ENCODE results near the gene EME1.
"Not testable (repeated sequence)": the region's sequence is repeated elsewhere in the genome, so short reads cannot be mapped to it uniquely, and the experiment has no call there.

Gene EME1

DNA sequence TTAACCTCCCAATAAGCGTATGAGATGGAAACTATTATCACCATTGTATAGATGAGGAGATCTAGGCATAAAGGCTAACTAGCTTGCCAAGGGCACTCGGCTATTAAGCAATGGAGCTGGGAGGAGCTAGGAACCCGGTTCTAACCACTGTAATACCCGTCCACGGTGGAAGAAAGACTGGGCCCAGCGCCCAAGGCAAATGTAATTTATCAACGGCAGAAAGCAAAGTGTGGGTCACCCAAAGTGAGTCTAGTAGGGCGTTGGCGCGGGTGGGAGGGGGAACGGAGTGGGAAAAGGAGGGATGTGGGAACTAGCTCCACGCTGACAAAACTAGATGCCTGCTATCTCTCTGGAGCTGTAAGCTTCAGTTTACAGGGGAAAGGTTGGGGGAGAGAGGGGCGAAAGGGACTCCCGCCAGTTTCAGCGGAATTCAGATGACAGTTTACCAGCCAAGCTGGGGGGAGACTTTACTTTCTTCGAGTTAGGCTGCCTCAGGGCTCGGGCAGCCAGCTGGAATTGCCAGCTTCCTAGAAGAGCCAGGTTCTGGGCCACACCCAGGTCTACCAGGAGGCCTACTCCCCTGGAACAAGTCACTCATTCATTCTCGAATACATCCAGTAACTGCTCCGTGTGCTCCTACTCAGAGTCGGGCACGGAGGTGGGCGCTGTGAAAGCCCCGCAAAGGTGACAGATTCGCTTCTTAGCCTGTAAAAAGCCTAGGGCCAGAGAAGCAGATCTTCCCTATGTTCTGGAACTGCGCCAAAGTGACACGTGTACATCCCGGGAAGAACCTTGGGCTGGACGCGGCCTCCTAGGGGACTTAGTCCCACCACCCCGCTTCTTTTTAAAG, 23.5 kb downstream of the EME1 start:
- DNase-seq: peak; percentile 70

- DNase-seq: peak; percentile 95
These were observed 24.3 kb downstream of the EME1 start, which contains the start of gene LRRC59 for GRCh38 chr17:50397111-50397918. Gene LRRC59, minus strand, starts transcription at chr17:50397523. Its CDS starts 206 bp downstream, at chr17:50397317.

- no peak for DNase-seq
These were observed 24.9 kb downstream of the EME1 start for GRCh38 chr17:50397919-50398285.

DNA sequence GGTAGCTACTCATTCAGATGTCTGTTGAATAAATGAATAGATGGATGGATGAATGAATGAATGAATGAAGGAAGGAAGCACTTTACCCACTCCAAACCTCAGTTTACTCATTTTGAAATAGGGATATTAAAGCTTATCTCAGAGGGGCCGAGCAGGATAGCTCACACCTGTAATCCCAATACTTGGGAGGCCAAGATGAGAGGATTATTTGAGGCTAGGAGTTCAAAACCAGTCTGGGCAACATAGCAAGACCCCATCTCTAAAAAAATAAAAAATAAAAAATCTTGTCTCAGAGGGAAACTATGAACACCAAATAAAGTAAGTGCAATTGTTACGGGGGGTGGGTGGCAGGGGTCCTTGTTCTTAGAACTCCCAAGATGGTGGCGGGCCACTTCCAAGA, 25.6 kb downstream of the EME1 start:
- DNase-seq: not testable (repeated sequence)

DNA sequence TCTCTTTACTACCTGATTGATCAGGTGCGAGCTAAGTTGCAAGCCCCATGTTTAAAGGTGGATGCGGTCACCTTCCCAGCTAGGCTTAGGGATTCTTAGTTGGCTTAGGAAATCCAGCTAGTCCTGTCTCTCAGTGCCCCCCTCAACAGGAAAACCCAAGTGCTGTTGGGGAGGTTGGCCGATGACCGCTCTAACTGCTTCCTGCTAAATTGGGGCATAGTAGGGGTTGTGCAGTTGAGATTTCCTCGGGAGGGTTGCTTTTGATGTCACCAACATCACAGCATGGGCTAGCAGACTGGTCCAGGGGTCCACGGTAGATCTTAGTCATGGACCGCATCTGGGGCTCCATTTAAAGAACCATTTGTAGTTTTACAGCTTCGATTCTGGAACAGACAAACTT, 26.6 kb downstream of the EME1 start:
- DNase-seq: not testable (repeated sequence)

DNA sequence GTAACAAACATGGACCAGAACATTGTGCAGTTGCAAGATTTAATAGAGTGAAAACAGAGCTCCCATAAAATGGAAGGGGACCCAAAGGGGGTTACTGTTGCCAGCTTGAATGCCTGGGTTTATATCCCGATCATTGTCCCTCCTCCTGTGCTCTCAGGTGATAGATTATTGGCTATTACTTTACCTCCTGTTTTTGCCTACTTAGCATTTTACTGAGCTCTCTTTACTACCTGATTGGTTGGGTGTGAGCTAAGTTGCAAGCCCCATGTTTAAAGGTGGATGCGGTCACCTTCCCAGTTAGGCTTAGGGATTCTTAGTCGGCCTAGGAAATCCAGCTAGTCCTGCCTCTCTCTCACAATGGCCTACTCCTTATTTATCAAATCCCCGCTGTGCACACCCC, 32.3 kb downstream of the EME1 start:
- DNase-seq: not testable (repeated sequence)

DNA sequence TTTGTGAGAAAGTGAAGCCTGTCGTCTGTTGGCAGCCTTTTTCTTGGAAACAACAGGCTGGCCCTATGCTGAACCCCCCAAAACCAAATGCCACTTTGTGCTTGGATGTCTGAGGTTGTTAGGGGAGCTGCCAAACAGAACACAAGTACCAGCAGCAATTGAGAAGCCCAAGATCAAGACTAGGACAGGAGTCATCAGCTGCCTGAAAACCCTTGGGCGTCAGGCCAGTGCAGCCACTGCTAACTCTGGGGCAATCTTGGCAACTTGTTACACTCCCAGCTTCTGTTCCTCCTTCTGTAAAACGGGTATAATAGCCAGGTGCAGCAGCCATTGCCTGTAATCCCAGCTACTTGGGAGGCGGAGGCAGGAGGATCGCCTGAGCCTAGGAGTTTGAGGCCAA, 33.5 kb downstream of the EME1 start:
- DNase-seq: no peak

DNA sequence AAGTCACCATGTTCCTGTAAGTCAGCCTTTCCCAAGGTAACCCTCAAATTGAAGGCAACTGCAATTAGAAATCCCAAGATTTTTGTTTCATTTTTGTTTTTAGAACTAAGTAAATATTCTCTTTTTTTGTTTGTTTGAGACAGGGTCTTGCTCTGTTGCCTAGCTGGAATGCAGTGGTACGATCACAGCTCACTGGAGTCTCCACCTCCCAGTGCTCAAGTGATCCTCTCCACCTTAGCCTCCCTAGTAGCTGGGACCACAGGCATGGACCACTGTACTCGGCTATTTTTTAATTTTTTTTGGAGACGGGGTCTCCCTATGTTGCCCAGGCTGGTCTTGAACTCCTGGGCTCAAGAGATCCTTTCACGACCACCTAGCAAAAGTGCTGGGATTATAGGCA, 34.9 kb downstream of the EME1 start:
- no peak for DNase-seq

DNA sequence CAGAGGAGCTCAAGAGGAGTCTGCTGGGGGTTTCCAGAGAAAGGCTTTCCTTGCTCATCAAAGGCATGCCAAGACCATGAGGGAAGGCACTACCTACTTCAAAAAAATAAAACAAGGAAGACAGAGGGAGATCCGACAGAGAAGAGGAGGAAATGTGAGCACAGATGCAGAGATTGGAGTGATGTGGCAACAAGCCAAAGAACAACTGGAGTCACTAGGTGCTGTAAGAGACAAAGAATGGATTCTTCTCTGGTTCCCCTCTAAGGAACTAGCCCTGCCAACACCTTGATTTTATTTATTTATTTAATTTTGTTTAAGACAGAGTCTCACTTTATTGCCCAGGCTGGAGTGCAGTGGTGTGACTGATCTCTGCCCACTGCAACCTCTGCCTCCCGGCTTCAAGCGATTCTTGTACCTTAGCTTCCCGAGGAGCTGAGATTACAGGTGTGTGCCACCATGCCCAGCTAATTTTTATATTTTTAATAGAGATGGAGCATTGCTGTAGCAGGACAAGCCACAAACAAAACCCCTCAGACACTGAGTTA, 39.2 kb downstream of the EME1 start:
- DNase-seq: no peak

DNA sequence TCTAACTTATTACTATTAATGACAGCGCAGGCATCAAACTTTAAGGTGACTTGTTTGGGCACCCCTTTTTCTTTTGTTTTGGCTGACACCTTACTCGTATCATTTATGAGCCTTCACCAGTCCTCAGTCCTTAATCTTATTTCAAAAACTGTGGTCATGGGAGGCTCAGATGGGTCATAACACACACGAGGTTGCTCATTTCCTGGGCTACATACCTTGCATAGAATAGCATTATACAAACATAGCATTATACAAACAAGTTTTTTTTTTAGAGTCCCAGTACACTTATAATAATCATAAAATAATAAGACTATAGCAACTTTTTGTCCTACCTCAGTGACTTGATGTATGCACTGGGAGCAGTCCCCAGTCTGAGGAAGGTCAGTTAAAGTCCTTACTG, 41.8 kb downstream of the EME1 start:
- no peak for DNase-seq

DNA sequence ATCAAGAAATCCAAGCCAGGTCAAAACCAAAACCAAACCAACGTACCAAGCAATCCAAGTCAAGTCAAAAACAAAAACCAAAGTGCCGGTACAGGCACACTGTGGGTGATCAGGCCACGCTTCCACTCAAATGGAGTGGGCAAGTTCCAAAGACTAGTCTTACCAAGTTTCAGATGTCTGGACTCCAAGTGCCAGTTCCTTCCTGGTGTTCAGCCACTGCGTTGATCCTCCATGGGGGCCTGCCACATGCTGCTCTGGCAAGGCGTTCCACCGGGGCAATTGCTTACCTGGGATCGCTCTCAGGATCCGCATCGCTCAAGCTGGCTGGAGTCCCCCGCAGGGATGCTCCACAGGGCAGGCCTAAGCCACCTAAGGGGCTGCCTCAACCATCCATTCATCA, 46.5 kb downstream of the EME1 start:
- DNase-seq: not testable (repeated sequence)

DNA sequence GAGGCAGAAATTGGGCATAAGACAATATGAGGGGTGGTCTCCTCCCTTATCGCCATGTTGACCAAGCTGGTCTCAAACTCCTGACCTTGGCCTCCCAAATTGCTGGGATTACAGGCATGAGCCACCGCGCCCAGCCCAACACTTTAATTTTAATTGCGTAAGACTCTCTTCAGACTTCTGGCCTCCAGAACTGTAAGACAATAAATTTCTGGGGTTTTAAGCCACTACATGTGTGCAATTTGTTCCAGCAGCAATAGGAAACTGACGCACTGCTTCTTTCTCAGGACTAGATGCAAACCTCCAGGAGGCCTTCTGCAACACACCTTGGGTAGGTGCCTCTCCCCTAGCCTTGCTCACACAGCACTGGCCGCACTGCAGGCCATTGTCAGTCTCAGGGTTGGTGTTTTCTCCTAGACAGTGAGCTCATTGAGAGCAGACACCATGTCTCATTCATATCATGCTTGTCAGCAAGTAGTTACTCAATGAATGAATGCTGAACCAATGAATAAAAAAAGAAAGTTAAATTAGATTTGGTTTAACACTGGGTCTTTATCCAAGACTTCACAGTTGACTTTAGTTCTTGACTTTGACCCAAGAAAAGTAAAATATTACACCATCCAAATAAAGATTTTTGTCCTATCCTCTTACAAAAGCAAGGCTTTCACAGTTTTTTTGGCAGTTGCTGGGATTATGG, 47.5 kb downstream of the EME1 start:
- no peak for DNase-seq

DNA sequence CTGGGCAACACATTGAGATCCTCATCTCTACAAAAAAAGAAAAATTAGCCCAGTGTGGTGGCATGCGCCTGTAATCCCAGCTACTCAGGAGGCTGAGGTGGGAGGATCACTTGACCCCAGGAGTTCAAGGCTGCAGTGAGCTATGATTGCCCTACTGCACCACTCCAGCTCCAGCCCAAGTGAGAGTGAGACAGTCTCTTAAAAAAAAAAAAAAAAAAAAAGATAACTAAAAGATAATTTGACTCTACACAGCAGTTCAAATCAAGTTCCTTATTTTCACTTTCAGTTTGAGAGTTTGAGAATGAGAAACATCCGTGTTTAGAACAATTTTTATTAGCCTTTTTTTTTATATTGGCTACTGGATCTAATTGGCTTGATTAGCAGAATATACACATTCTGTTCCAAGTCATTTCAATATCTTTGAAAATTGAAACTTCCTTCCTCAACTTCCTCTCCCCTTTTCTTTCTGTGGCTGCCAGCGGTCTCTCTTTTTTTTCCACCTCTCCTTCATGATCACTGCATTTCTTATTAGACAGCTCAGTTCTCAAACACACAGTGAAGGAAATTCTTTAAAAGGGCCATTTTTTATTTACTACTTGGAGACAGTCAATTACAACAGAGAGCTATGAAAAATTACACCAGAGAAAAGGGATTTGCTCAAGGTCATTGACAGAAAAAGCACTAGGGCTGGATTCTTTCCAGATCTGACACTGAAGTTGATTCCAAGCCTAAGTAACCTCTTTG, 48.5 kb downstream of the EME1 start:
- no peak for DNase-seq

GRCh38 chr17:50422738-50423137, 49.7 kb downstream of the EME1 start:
- DNase-seq: no peak

GRCh38 chr17:50423553-50424159, 50.6 kb downstream of the EME1 start:
- DNase-seq: no peak

- no peak for DNase-seq
These were observed 51.4 kb downstream of the EME1 start for GRCh38 chr17:50424246-50424995.

DNA sequence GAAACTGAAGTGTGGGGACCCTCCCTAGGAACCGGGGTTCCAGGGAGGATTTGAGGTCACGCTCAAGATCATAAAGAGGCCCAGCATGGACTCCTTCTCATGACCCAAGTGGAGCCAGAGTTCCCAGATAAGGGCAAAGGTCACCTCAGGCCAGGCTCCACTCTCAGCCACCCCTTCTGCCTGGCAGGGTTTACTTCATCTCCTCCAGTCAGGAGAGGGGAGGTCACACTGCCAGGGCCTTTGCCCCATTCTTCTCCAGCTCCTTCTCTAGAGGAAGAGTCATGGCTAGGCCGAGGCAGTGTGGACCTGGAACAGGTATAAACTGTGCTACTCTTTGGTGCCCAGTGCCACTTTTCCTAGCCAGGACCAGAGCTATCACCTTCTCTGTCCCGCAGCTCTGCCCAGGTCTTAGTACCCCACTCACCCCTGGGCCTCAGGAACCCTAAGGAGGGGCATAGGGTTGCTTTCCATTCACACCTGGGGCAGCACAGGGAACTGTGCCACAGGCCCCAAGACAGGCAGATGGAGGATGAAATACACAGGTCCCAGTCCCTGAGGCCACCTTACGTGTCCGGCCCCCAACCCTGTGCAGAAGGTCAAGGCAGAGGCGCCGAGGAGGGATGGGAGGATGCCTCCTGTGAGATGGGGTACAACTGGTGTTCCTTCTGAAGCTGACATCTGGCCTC, 52.1 kb downstream of the EME1 start:
- DNase-seq: no peak

DNA sequence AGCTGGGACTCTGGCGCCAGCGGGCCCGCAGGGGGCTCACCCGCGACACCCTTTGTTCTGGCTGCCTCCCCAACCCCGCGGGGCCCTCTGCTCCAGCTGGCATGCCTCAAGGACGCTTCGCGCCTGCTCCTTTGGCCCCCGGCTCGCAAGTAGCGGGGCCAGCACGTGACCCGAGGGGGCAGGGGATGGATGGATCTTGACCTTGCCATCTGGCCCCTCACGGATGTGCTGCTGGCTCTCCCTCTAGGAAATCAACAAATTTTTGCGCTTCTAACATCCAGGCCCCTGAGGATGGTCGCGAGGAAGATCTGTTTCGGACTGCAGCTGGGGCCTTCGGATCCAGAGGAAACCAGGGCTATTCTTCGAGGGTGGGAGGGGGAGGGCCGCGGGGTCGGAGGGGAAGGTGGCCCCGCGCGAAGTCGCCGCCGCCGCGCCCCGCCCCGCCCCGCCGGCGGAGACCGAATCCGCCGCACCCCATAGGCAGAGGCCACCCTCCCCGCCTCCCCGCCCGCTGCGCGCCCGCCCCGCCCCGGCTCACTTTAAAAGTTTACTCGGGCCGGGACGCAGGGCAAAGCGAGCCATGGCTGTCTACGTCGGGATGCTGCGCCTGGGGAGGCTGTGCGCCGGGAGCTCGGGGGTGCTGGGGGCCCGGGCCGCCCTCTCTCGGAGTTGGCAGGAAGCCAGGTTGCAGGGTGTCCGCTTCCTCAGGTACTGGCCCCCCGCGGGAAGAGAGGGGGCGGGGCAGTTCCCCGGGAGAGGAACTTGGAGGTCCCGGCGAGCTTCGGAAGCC, 52.8 kb downstream of the EME1 start, which contains the start of gene ACSF2:
Gene ACSF2, plus strand, starts transcription at position 537 of the 790 bp plus-strand sequence. Its CDS starts 44 bp downstream, at position 581.
- peak; percentile 84 for DNase-seq

GRCh38 chr17:50426472-50426782, 53.4 kb downstream of the EME1 start:
- DNase-seq: no peak

Measured in right forelimb (tissue), 1 donor.